Memory B cell (primary cell): Measurements from ENCODE around the gene ATP4B.

Source experiments
- ATAC-seq: fragments of 150-1000 bp; cut with Tn5 transposase; 2 replicates; pipeline ENCODE4 v1.10.0; 2021; ENCODE audit warnings: low read depth, mild to moderate bottlenecking, moderate library complexity
- DNase-seq, 2 donors: peaks; one replicate each; pipeline ENCODE4 v3.0.0; 2022; ENCODE audit warnings: low spot score in 2 of 2
- H3K27ac Mint-ChIP-seq: one replicate; pipeline ENCODE4 v1.8.0; 2022; ENCODE audit warnings: mild to moderate bottlenecking, moderate library complexity, mixed read lengths
- H3K27me3 Mint-ChIP-seq: one replicate; pipeline ENCODE4 v1.8.0; 2022; ENCODE audit warnings: mixed read lengths
- H3K36me3 Mint-ChIP-seq: one replicate; pipeline ENCODE4 v1.8.0; 2022; ENCODE audit warnings: mild to moderate bottlenecking, mixed read lengths
- H3K4me1 Mint-ChIP-seq: one replicate; pipeline ENCODE4 v1.8.0; 2022; ENCODE audit warnings: mixed read lengths
- H3K4me3 Mint-ChIP-seq: one replicate; pipeline ENCODE4 v1.8.0; 2022; ENCODE audit warnings: mild to moderate bottlenecking, moderate library complexity, mixed read lengths
- H3K9me3 Mint-ChIP-seq: one replicate; pipeline ENCODE4 v1.8.0; 2022; ENCODE audit warnings: mixed read lengths

The ATP4B gene

GRCh38 chr13:113605866-113606438 is 52.0 kb downstream of the ATP4B start:
- no peak overlapping the region for H3K4me3 Mint-ChIP-seq
- ATAC-seq (no peak), DNase-seq (no peak)
- H3K4me1 Mint-ChIP-seq: peaks cover 23% of the 10 kb centered on the region
- no peak overlapping the region for H3K27ac Mint-ChIP-seq
- peaks cover 14% of the 10 kb centered on the region for H3K36me3 Mint-ChIP-seq
- no peaks in the 10 kb centered on the region for H3K27me3 Mint-ChIP-seq
- no peaks in the 10 kb centered on the region for H3K9me3 Mint-ChIP-seq

- Mint-ChIP-seq H3K36me3 (peaks cover 16% of the 10 kb centered on the region), H3K4me3 (no peak overlapping the region), H3K4me1 (peaks cover 22% of the 10 kb centered on the region), H3K27ac (no peak overlapping the region), H3K27me3 (no peaks in the 10 kb centered on the region), H3K9me3 (no peaks in the 10 kb centered on the region)
- no peak for DNase-seq
- ATAC-seq: no peak
These were observed 52.5 kb downstream of the ATP4B start for GRCh38 chr13:113605461-113605860.

- Mint-ChIP-seq H3K4me3 (no peak overlapping the region), H3K4me1 (peaks cover 23% of the 10 kb centered on the region), H3K27ac (no peak overlapping the region), H3K27me3 (no peaks in the 10 kb centered on the region), H3K9me3 (no peaks in the 10 kb centered on the region), H3K36me3 (peaks cover 24% of the 10 kb centered on the region)
- no peak for DNase-seq
- no peak for ATAC-seq
These were observed 53.8 kb downstream of the ATP4B start for GRCh38 chr13:113604186-113604585.

GRCh38 chr13:113603116-113603710 is 54.8 kb downstream of the ATP4B start:
- no peaks in the 10 kb centered on the region for H3K9me3 Mint-ChIP-seq
- H3K36me3 Mint-ChIP-seq: peaks cover 29% of the 10 kb centered on the region
- H3K4me1 Mint-ChIP-seq: peaks cover 19% of the 10 kb centered on the region

GRCh38 chr13:113602291-113602988 is 55.6 kb downstream of the ATP4B start:
- ATAC-seq: no peak
- no peak for DNase-seq
- Mint-ChIP-seq H3K9me3 (no peaks in the 10 kb centered on the region), H3K36me3 (peaks cover 30% of the 10 kb centered on the region), H3K4me1 (peaks cover 16% of the 10 kb centered on the region), H3K27ac (peak overlapping the region; percentile 3), H3K27me3 (no peaks in the 10 kb centered on the region), H3K4me3 (no peak overlapping the region)

More at GRCh38 chr13:113603116-113603710, 54.8 kb downstream of the ATP4B start:
- no peak overlapping the region for H3K4me3 Mint-ChIP-seq
- DNase-seq: no peak
- H3K27me3 Mint-ChIP-seq: no peaks in the 10 kb centered on the region
- peak overlapping the region; percentile 3 for H3K27ac Mint-ChIP-seq
- no peak for ATAC-seq

- Mint-ChIP-seq H3K27me3 (no peaks in the 10 kb centered on the region), H3K9me3 (no peaks in the 10 kb centered on the region), H3K4me1 (peaks cover 15% of the 10 kb centered on the region), H3K36me3 (peaks cover 32% of the 10 kb centered on the region), H3K4me3 (no peak overlapping the region), H3K27ac (no peak overlapping the region)
- DNase-seq: no peak
- ATAC-seq: no peak
These were observed 56.6 kb downstream of the ATP4B start for GRCh38 chr13:113601166-113602070.

- Mint-ChIP-seq H3K36me3 (peaks cover 31% of the 10 kb centered on the region), H3K9me3 (no peaks in the 10 kb centered on the region), H3K27me3 (no peaks in the 10 kb centered on the region), H3K27ac (no peak overlapping the region), H3K4me1 (peaks cover 10% of the 10 kb centered on the region), H3K4me3 (no peak overlapping the region)
- no peak for ATAC-seq
- DNase-seq: no peak
These were observed 58.6 kb downstream of the ATP4B start for GRCh38 chr13:113599391-113599790.
